GM18870 (cell line): ENCODE data around the gene DTNB.

Source experiments
- ATAC-seq: cut with Tn5 transposase; IDR thresholded peaks from one replicate; pipeline ENCODE4 v1.9.1; 2021; ENCODE audit warnings: moderate library complexity; ENCODE audit not compliant: unreplicated experiment

DTNB gene

GRCh38 chr2:25375371-25375988 is 297.9 kb downstream of the DTNB start:
- ATAC-seq: no peak

- ATAC-seq: no peak
Observed at GRCh38 chr2:25374827-25375226, 298.6 kb downstream of the DTNB start.

GRCh38 chr2:25374411-25374810 is 299.0 kb downstream of the DTNB start:
- ATAC-seq: no peak

- no peak for ATAC-seq
Observed at GRCh38 chr2:25373269-25373981, 300.0 kb downstream of the DTNB start.

GRCh38 chr2:25372405-25373268 is 300.7 kb downstream of the DTNB start:
- no peak for ATAC-seq

GRCh38 chr2:25371253-25372241 is 301.8 kb downstream of the DTNB start:
- no peak for ATAC-seq

- no peak for ATAC-seq
Observed at GRCh38 chr2:25369876-25370275, 303.5 kb downstream of the DTNB start.

GRCh38 chr2:25369439-25369838 is 303.9 kb downstream of the DTNB start:
- no peak for ATAC-seq

- no peak for ATAC-seq
Observed at GRCh38 chr2:25368660-25369059, 304.7 kb downstream of the DTNB start.

- no peak for ATAC-seq
Observed at GRCh38 chr2:25367296-25367695, 306.1 kb downstream of the DTNB start.

- no peak for ATAC-seq
Observed at GRCh38 chr2:25366629-25367028, 306.7 kb downstream of the DTNB start.

- no peak for ATAC-seq
Observed at GRCh38 chr2:25365241-25365640, 308.1 kb downstream of the DTNB start.

GRCh38 chr2:25363733-25364132 is 309.6 kb downstream of the DTNB start:
- no peak for ATAC-seq

- ATAC-seq: peak; percentile 48
Observed at GRCh38 chr2:25362434-25363145, 310.8 kb downstream of the DTNB start.

GRCh38 chr2:25362049-25362433 is 311.3 kb downstream of the DTNB start:
- ATAC-seq: peak; percentile 83

- no peak for ATAC-seq
Observed at GRCh38 chr2:25361261-25362048, 311.9 kb downstream of the DTNB start.

GRCh38 chr2:25358836-25359235 is 314.5 kb downstream of the DTNB start:
- ATAC-seq: no peak

- no peak for ATAC-seq
Observed at GRCh38 chr2:25358249-25358815, 315.0 kb downstream of the DTNB start.

GRCh38 chr2:25356088-25356487 is 317.3 kb downstream of the DTNB start:
- no peak for ATAC-seq
